ENCODE measurements around the gene TOP2A.
A peak's percentile ranks its signal among the peaks of the same experiment; 100 is the strongest.

Gene TOP2A

DNA sequence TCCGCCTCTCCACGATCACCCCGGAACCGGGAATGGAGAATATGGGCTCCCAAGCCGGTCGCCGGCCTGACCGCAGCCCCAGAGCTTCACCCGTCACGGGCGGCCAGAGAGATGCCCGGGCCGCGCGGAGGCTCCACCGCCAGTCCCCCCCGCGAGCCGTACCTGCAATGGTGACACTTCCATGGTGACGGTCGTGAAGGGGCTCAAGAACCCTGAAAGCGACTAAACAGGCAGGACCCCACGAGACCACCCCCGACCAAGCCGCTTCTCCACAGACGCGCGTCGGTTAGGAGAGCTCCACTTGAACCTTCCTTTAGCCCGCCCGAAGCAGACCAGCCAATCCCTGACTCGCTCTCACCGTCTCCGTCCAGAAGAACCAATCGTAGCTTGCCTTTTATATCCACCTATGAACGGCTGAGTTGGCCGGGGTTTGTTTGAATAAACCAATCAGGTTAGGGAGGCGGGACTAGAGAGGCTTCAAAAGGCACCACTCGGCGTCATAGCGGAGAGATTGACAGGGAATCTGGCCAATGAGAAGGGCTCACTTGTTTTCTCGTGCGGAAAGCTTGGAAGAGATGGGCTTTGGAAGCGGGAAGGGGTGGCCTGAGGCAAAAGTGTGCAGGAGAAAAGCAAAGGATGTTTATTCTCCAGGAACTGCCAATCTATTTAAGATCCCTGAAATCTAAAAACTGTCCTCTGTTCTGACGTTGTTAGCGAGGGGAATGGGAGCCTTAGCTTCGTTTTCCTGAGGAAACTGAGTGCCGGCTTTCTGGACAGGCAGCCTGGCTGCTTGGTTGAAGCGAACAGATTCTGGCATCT, at the start of gene TOP2A:
Gene TOP2A (minus strand): TSS at position 288 of the 819 bp plus-strand sequence. CDS start 105 bp downstream, at position 183.
- in situ Hi-C loops (cut with HindIII; ENCODE audit: low pct_ligation_motif_present, low pct_unique_long_range_greater_than_20kb, low sequenced_read_pairs) = no loop called here
- peak; percentile 100 for DNase-seq

GRCh38 chr17:40467281-40467867, 49.7 kb upstream of the TOP2A start:
- no peak for DNase-seq
- in situ Hi-C loops (cut with HindIII; ENCODE audit: low pct_ligation_motif_present, low pct_unique_long_range_greater_than_20kb, low sequenced_read_pairs) = no loop called here

GRCh38 chr17:40466298-40466971, 48.7 kb upstream of the TOP2A start:
- in situ Hi-C loops (cut with HindIII; ENCODE audit: low pct_ligation_motif_present, low pct_unique_long_range_greater_than_20kb, low sequenced_read_pairs) = no loop called here

DNA sequence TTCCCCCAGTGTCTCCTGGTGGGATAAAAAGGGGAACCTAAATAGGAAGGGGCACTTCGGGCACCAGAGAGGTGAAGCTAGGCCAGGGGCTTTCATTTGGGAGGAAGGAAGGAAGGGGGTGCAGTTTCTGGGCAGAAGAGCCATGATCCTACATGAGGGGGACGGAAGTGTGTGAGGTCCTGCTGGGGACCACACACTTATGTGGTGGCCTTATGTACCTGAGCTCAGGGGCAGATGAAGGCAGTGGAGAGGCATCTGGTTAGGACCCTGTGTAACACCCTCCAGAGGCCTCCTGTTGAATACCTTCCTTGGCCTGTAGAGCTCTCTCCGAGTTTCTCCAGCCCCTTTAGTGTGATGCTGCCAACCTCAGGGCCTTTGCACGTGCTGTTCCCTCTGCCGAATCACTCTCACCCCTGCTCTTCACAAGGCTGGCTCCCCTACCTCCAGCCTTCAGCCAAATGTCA, 46.7 kb upstream of the TOP2A start:
- DNase-seq = no peak
- in situ Hi-C loops (cut with HindIII; ENCODE audit: low pct_ligation_motif_present, low pct_unique_long_range_greater_than_20kb, low sequenced_read_pairs) = no loop called here

More at GRCh38 chr17:40466298-40466971, 48.7 kb upstream of the TOP2A start:
- DNase-seq = no peak

GRCh38 chr17:40463122-40463550, 45.4 kb upstream of the TOP2A start:
- no peak for DNase-seq
- in situ Hi-C loops (cut with HindIII; ENCODE audit: low pct_ligation_motif_present, low pct_unique_long_range_greater_than_20kb, low sequenced_read_pairs) = no loop called here

DNA sequence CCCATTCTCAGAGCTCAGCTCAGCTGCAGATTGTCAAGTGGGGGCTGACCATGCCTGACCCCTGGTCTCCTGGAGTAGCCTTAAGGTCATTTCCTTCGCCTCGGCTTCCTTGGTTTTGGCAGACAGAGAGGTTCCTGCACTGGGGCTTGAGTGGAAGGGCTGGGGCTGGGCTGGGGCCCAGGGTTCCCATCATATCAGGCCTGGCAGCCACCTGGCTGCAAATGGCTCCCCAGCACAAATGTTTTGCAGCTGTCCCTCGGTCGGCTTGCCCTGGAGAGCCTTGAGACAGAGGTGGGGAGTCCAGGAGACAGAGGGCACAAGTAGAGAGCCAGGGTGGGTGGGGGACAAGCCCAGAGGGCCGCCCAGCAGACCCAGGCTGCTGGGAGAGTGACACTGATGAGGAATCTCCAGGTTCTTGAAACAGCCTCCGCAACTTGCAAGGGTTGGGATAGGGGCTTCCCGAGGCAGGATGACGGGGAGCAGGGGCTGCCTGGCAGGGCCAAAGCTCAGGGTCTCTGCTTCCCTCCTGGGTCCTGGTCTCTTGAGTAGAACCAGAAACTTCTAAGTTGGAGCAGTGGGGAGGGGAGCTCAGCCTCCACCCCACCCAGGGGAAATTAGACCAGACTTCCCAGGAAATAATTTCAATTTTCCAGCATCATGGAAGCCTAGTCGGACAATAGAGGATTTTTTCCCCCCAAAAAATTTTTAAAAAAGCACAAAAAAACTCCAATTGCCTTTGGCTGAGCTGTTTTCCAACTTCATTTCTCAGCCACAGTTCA, 44.8 kb upstream of the TOP2A start:
- no peak for DNase-seq
- in situ Hi-C loops (cut with HindIII; ENCODE audit: low pct_ligation_motif_present, low pct_unique_long_range_greater_than_20kb, low sequenced_read_pairs) = no loop called here

- DNase-seq = no peak
- in situ Hi-C loops (cut with HindIII; ENCODE audit: low pct_ligation_motif_present, low pct_unique_long_range_greater_than_20kb, low sequenced_read_pairs) = no loop called here
These were observed 44.1 kb upstream of the TOP2A start for GRCh38 chr17:40461732-40462342.

- in situ Hi-C loops (cut with HindIII; ENCODE audit: low pct_ligation_motif_present, low pct_unique_long_range_greater_than_20kb, low sequenced_read_pairs) = no loop called here
These were observed 43.5 kb upstream of the TOP2A start for GRCh38 chr17:40460968-40461731.

GRCh38 chr17:40460604-40460967, 42.9 kb upstream of the TOP2A start:
- in situ Hi-C loops (cut with HindIII; ENCODE audit: low pct_ligation_motif_present, low pct_unique_long_range_greater_than_20kb, low sequenced_read_pairs) = no loop called here

More at GRCh38 chr17:40460968-40461731, 43.5 kb upstream of the TOP2A start:
- DNase-seq = no peak

DNA sequence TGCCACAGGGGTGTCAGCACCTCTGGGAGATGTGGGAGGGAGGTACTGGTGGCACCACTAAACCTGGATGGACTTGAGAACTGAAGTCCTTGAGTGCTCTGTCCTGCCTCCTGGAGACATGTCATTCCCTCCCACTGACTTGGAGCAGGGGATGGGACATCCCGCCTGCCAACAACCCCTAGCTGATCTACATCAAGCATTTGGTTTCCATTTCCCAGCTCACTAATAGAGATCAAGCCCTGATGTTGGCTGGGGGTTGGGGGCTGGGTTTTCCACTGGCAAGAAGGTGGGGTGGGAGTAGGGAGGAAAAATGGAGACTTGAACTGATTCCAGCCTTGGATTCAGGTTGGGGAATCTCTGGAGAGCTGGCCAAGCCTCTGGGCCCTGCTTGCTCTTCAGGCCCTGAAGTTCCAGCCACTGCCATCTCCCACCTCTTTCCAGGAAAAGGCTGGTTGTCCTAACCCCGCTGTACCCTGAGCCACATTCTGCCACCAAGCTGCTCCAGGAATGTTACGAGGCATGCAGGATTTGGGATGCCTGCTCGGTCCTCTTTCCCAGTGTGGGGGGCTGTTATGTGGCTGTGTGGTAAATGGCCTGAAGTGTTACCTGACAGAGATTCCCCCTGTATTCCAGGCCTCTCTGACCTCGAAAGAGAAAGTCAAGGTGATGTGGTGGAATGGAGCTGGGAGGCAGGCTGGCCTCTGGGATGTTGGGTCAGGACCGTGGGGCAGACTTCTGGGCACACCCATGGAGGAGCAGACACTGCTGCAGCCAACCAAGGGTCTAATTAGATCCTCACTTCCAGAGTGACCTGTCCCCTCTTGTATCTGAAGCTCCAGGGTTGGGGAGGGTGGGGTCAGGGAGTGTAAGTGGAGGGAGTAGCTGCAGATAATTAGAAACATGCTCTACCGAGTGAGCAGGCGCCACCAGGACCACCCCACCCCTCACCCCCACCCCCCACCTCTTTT, 42.2 kb upstream of the TOP2A start:
- in situ Hi-C loops (cut with HindIII; ENCODE audit: low pct_ligation_motif_present, low pct_unique_long_range_greater_than_20kb, low sequenced_read_pairs) = no loop called here
- DNase-seq = no peak

More at GRCh38 chr17:40460604-40460967, 42.9 kb upstream of the TOP2A start:
- DNase-seq = no peak

DNA sequence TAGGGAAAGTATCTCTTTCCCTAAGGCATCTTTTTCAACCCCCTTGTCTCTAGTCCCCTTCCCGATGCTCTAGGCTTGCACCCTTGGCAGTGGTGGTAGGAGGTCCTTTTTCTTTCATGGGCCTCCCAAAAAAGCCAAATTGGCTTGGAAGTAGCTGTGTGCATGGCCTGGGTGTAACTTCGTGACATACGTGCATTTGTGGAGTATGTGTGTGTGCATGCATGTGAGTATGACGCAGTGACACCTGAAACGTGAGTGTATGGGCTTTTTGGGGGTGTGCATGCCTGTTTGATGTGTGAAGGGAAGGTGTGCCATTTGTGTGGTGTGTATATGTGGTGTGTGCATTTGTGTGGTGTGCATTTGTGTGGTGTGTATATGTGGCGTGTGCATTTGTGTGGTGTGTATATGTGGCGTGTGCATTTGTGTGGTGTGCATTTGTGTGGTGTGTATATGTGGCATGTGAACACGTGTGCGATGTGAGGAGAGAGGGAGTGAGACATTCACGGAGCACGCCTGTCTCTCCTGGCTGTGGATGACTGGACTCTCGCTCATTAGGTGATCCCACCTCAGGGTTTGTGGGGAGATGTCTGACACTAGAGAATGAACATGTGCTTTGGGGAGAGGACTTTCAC, 41.3 kb upstream of the TOP2A start:
- in situ Hi-C loops (cut with HindIII; ENCODE audit: low pct_ligation_motif_present, low pct_unique_long_range_greater_than_20kb, low sequenced_read_pairs) = no loop called here
- DNase-seq = no peak

- in situ Hi-C loops (cut with HindIII; ENCODE audit: low pct_ligation_motif_present, low pct_unique_long_range_greater_than_20kb, low sequenced_read_pairs) = no loop called here
- DNase-seq = no peak
These were observed 40.5 kb upstream of the TOP2A start for GRCh38 chr17:40457964-40458791.

DNA sequence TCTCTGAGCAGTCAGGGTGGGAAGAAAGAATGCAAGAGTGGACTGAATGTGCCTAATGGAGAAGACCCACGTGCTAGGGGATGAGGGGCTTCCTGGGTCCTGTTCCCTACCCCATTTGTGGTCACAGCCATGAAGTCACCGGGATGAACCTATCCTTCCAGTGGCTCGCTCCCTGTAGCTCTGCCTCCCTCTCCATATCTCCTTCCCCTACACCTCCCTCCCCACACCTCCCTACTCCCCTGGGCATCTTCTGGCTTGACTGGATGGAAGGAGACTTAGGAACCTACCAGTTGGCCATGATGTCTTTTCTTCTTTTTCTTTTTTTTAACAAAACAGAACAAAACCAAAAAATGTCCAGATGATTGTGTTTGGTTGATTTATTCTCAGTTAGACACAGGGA, 39.7 kb upstream of the TOP2A start:
- in situ Hi-C loops (cut with HindIII; ENCODE audit: low pct_ligation_motif_present, low pct_unique_long_range_greater_than_20kb, low sequenced_read_pairs) = no loop called here
- DNase-seq = no peak

- in situ Hi-C loops (cut with HindIII; ENCODE audit: low pct_ligation_motif_present, low pct_unique_long_range_greater_than_20kb, low sequenced_read_pairs) = no loop called here
- DNase-seq = no peak
These were observed 38.8 kb upstream of the TOP2A start for GRCh38 chr17:40456396-40456951.

GRCh38 chr17:40454613-40454995, 36.9 kb upstream of the TOP2A start:
- in situ Hi-C loops (cut with HindIII; ENCODE audit: low pct_ligation_motif_present, low pct_unique_long_range_greater_than_20kb, low sequenced_read_pairs) = no loop called here
- DNase-seq = no peak
